ENCODE data around the gene DLG2. TPM values are rescaled to one million over a fixed set of nuclear protein-coding genes. Genes with fewer than 3 reads are reported as not detected.

DLG2 gene
- polyA plus RNA-seq, 1 experiment, result 0.68 TPM

GRCh38 chr11:84381666-84382065 is 1245.5 kb downstream of the DLG2 start:
- Histone ChIP-seq H3K9me3 (ENCODE audit: control insufficient read depth, insufficient read depth, low read length) (no peaks in the 10 kb centered on the region), H3K4me3 (ENCODE audit: low read depth, low read length) (no peak overlapping the region), H3K27me3 (ENCODE audit: control insufficient read depth, insufficient read depth, low read length) (no peaks in the 10 kb centered on the region), H3K27ac (ENCODE audit: low read depth, low read length) (no peak overlapping the region)
- TF ChIP-seq CTCF (IDR thresholded peaks at IDR 0.05; ENCODE audit: low read depth, low read length), result no peak
- DNase-seq (ENCODE audit: low read depth, low spot score), result no peak
- CTCF ChIA-PET, result no interaction called here
- POLR2A ChIA-PET, result no interaction called here

GRCh38 chr11:84372381-84372950 is 1254.7 kb downstream of the DLG2 start:
- CTCF ChIA-PET, result interaction anchor here (2.1 kb wide), 1 partner anchor 12 kb away, joined by 8 read pairs; no protein-coding TSS in a partner anchor
- no peak for TF ChIP-seq CTCF (IDR thresholded peaks at IDR 0.05; ENCODE audit: low read depth, low read length)

GRCh38 chr11:84358034-84358433 is 1269.1 kb downstream of the DLG2 start:
- TF ChIP-seq CTCF (IDR thresholded peaks at IDR 0.05; ENCODE audit: low read depth, low read length), result no peak
- Histone ChIP-seq H3K27ac (ENCODE audit: low read depth, low read length) (no peak overlapping the region), H3K4me3 (ENCODE audit: low read depth, low read length) (no peak overlapping the region), H3K27me3 (ENCODE audit: control insufficient read depth, insufficient read depth, low read length) (no peaks in the 10 kb centered on the region), H3K9me3 (ENCODE audit: control insufficient read depth, insufficient read depth, low read length) (no peaks in the 10 kb centered on the region)
- POLR2A ChIA-PET, result no interaction called here
- CTCF ChIA-PET, result interaction anchor here (0.6 to 0.7 kb wide), 2 partner anchors 200 to 1860 kb away, joined by 4 to 6 read pairs; no protein-coding TSS in a partner anchor
- no peak for DNase-seq (ENCODE audit: low read depth, low spot score)

More at GRCh38 chr11:84372381-84372950, 1254.7 kb downstream of the DLG2 start:
- POLR2A ChIA-PET, result no interaction called here
- no peak overlapping the region for H3K4me3 ChIP-seq (ENCODE audit: low read depth, low read length)
- no peak for DNase-seq (ENCODE audit: low read depth, low spot score)
- no peaks in the 10 kb centered on the region for H3K9me3 ChIP-seq (ENCODE audit: control insufficient read depth, insufficient read depth, low read length)
- no peaks in the 10 kb centered on the region for H3K27me3 ChIP-seq (ENCODE audit: control insufficient read depth, insufficient read depth, low read length)
- no peak overlapping the region for H3K27ac ChIP-seq (ENCODE audit: low read depth, low read length)

GRCh38 chr11:84355911-84356310 is 1271.2 kb downstream of the DLG2 start:
- ChIA-PET CTCF (interaction anchor here (1.0 kb wide), 1 partner anchor 28 kb away, joined by 3 read pairs; no protein-coding TSS in a partner anchor), POLR2A (no interaction called here)
- Histone ChIP-seq H3K9me3 (ENCODE audit: control insufficient read depth, insufficient read depth, low read length) (no peaks in the 10 kb centered on the region), H3K4me3 (ENCODE audit: low read depth, low read length) (no peak overlapping the region), H3K27ac (ENCODE audit: low read depth, low read length) (no peak overlapping the region), H3K27me3 (ENCODE audit: control insufficient read depth, insufficient read depth, low read length) (no peaks in the 10 kb centered on the region)
- DNase-seq (ENCODE audit: low read depth, low spot score), result no peak
- TF ChIP-seq CTCF (IDR thresholded peaks at IDR 0.05; ENCODE audit: low read depth, low read length), result no peak

- DNase-seq (ENCODE audit: low read depth, low spot score), result no peak
- H3K4me3 ChIP-seq (ENCODE audit: low read depth, low read length), result no peak overlapping the region
- no peaks in the 10 kb centered on the region for H3K27me3 ChIP-seq (ENCODE audit: control insufficient read depth, insufficient read depth, low read length)
- TF ChIP-seq CTCF (IDR thresholded peaks at IDR 0.05; ENCODE audit: low read depth, low read length), result no peak
- ChIA-PET POLR2A (no interaction called here), CTCF (no interaction called here)
- H3K27ac ChIP-seq (ENCODE audit: low read depth, low read length), result no peak overlapping the region
- no peaks in the 10 kb centered on the region for H3K9me3 ChIP-seq (ENCODE audit: control insufficient read depth, insufficient read depth, low read length)
These were observed 1281.5 kb downstream of the DLG2 start for GRCh38 chr11:84345597-84345996.
